HepG2 (cell line): Measurements from ENCODE around the gene SLC6A4. TPM values are rescaled to one million over a fixed set of nuclear protein-coding genes. Genes with fewer than 3 reads are reported as not detected.

ENCODE experiments used
- FOXA3 ChIP-seq: IDR thresholded peaks from 2 replicates; pipeline ENCODE4 v1.6.1; 2016; ENCODE audit warnings: missing genetic modification reagents, missing compliant biosample characterization
- GPN1 ChIP-seq: sonication (generic); formaldehyde crosslinking; IDR thresholded peaks from 2 replicates; pipeline ENCODE4 v1.5.1; 2020; ENCODE audit warnings: missing genetic modification reagents, borderline replicate concordance
- PCBP2 ChIP-seq: fragments of 200-400 bp; formaldehyde crosslinking; optimal IDR thresholded peaks from 2 replicates; pipeline ENCODE3; 2018; ENCODE audit warnings: low read length, low read depth; ENCODE audit not compliant: poor library complexity, severe bottlenecking
- PHF8 ChIP-seq: sonication (generic); formaldehyde crosslinking; IDR thresholded peaks from 2 replicates; pipeline ENCODE4 v1.5.0; 2020; ENCODE audit warnings: missing genetic modification reagents
- PITX1 ChIP-seq: sonication (generic); formaldehyde crosslinking; IDR thresholded peaks from 2 replicates; pipeline ENCODE4 v1.5.1; 2020; ENCODE audit warnings: mild to moderate bottlenecking, missing genetic modification reagents
- REXO4 ChIP-seq: sonication (generic); formaldehyde crosslinking; IDR thresholded peaks from 2 replicates; pipeline ENCODE4 v1.8.0; 2022; ENCODE audit warnings: missing genetic modification reagents, mild to moderate bottlenecking, borderline replicate concordance
- RFX1 ChIP-seq: fragments of 450-650 bp; IDR thresholded peaks from 2 replicates; pipeline ENCODE4 v1.6.1; 2017
- TBX2 ChIP-seq: sonication (generic); formaldehyde crosslinking; IDR thresholded peaks from 2 replicates; pipeline ENCODE4 v1.5.0; 2020; ENCODE audit warnings: missing genetic modification reagents, mild to moderate bottlenecking, borderline replicate concordance
- ZC3H4 ChIP-seq: sonication (generic); formaldehyde crosslinking; IDR thresholded peaks from 2 replicates; pipeline ENCODE4 v1.4.0; 2020; ENCODE audit warnings: missing genetic modification reagents, borderline replicate concordance
- ZNF253 ChIP-seq: sonication (generic); formaldehyde crosslinking; IDR thresholded peaks from 2 replicates; pipeline ENCODE4 v1.8.0; 2022; ENCODE audit warnings: mild to moderate bottlenecking, missing genetic modification reagents, borderline replicate concordance
- ZNF296 ChIP-seq: sonication (generic); formaldehyde crosslinking; conservative IDR thresholded peaks from 2 replicates; pipeline ENCODE4 v1.5.0; 2020; ENCODE audit warnings: mild to moderate bottlenecking, missing genetic modification reagents
- ZNF329 ChIP-seq: sonication (generic); formaldehyde crosslinking; IDR thresholded peaks from 2 replicates; pipeline ENCODE4 v1.9.0; 2021; ENCODE audit warnings: low read depth, mild to moderate bottlenecking, missing genetic modification reagents
- ZNF431 ChIP-seq: sonication (generic); formaldehyde crosslinking; IDR thresholded peaks from 2 replicates; pipeline ENCODE4 v1.9.0; 2022; ENCODE audit warnings: missing genetic modification reagents, low read depth, mild to moderate bottlenecking, borderline replicate concordance
- ZSCAN22 ChIP-seq: sonication (generic); formaldehyde crosslinking; IDR thresholded peaks from 2 replicates; pipeline ENCODE4 v1.4.0; 2020; ENCODE audit warnings: mild to moderate bottlenecking, missing genetic modification reagents
- ZSCAN25 ChIP-seq: sonication (generic); formaldehyde crosslinking; IDR thresholded peaks from 2 replicates; pipeline ENCODE4 v1.8.0; 2022; ENCODE audit warnings: mild to moderate bottlenecking, missing genetic modification reagents
- ZZZ3 ChIP-seq: sonication (generic); formaldehyde crosslinking; IDR thresholded peaks from 2 replicates; pipeline ENCODE4 v1.4.0; 2020; ENCODE audit warnings: missing genetic modification reagents, mild to moderate bottlenecking, borderline replicate concordance
- polyA plus RNA-seq, 8 experiments: library from polyadenylated mRNA; depleted of rRNA in 3 of 8; stranded (reverse) in 7 of 8; unstranded in 1 of 8; fragments of >200 nt; fragmentation: Illumina TruSeq in 4 of 8; extraction: Trizol in 4 of 8; gene quantifications; 2 replicates each; pipeline versions ENCODE4 v1.2.1 to v1.2.3, GENCODE V29; 2011 to 2016; ENCODE audit warnings: low read depth in 4 of 8, missing spikeins in 1 of 8, mixed read lengths in 1 of 8; ENCODE audit not compliant: insufficient read depth in 1 of 8
- total RNA-seq, 5 experiments: library from RNA; depleted of rRNA; stranded (reverse); fragments of >200 nt; fragmentation: Illumina TruSeq; extraction: Trizol; gene quantifications; 2 replicates each; pipeline ENCODE4 v1.2.3, GENCODE V29; 2016; ENCODE audit warnings: low read depth in 1 of 5
- TF ChIP-seq, protein P1 (sequence below): sonication (generic); formaldehyde crosslinking; IDR thresholded peaks from 2 replicates; pipeline ENCODE4 v1.4.0; 2020; ENCODE audit warnings: missing genetic modification reagents, borderline replicate concordance
- TF ChIP-seq, protein P2 (sequence below): sonication (generic); formaldehyde crosslinking; IDR thresholded peaks from 2 replicates; pipeline ENCODE4 v1.8.0; 2022; ENCODE audit warnings: low read depth, missing genetic modification reagents
- TF ChIP-seq, protein P3 (sequence below): IDR thresholded peaks from 2 replicates; pipeline ENCODE4 v1.6.1; 2012; ENCODE audit warnings: low read depth, low read length, improper control_type of control experiment
- TF ChIP-seq, protein P4 (sequence below): IDR thresholded peaks from 2 replicates; pipeline ENCODE4 v1.6.1; 2016; ENCODE audit warnings: missing biosample characterization, missing genetic modification reagents, low read depth
- TF ChIP-seq, protein P5 (sequence below): sonication (generic); formaldehyde crosslinking; IDR thresholded peaks from 2 replicates; pipeline ENCODE4 v1.5.0; 2020; ENCODE audit warnings: mild to moderate bottlenecking, missing genetic modification reagents

SLC6A4 gene
- total and polyA plus RNA-seq, 2 of the 13 experiments (the other 11 are each of a cell fraction or from before 2014, with no cell fraction given): 7.6 to 20.3 TPM

DNA sequence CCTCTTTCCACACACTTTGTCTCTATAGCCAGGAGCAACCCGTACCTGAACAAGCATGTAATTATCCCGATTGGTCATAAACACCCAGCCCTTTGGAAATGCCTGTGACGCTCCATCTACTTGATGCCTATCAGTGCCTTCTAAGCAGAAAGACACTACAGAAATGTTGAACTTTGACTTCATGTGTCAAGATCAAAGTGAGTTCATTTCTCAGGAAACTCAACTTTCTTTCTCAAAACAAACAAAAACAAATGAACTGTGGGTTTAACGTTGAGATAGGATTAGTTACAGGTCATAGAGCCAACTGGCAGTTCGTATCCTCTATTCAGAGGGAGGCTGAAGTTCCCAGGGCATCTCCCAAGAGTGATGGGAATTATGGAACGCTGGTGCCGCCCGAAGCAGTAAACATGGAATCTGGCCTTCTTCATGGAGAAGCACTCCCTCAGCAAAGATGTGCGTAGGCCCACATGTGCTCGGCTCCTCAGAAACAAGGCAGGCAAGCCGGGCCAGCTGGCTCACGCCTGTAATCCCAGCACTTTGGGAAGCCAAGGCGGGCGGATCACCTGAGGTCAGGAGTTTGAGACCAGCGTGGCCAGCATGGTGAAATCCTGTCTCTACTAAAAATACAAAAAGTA lies 9.5 kb downstream of the SLC6A4 start (continued):
- TF ChIP-seq, protein P1, sequence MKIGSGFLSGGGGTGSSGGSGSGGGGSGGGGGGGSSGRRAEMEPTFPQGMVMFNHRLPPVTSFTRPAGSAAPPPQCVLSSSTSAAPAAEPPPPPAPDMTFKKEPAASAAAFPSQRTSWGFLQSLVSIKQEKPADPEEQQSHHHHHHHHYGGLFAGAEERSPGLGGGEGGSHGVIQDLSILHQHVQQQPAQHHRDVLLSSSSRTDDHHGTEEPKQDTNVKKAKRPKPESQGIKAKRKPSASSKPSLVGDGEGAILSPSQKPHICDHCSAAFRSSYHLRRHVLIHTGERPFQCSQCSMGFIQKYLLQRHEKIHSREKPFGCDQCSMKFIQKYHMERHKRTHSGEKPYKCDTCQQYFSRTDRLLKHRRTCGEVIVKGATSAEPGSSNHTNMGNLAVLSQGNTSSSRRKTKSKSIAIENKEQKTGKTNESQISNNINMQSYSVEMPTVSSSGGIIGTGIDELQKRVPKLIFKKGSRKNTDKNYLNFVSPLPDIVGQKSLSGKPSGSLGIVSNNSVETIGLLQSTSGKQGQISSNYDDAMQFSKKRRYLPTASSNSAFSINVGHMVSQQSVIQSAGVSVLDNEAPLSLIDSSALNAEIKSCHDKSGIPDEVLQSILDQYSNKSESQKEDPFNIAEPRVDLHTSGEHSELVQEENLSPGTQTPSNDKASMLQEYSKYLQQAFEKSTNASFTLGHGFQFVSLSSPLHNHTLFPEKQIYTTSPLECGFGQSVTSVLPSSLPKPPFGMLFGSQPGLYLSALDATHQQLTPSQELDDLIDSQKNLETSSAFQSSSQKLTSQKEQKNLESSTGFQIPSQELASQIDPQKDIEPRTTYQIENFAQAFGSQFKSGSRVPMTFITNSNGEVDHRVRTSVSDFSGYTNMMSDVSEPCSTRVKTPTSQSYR (CRISPR knock-in tag): no peak
- TF ChIP-seq ZSCAN25 (CRISPR knock-in tag) (no peak), GPN1 (CRISPR knock-in tag) (no peak), PITX1 (CRISPR knock-in tag) (peak; percentile 94), ZNF431 (CRISPR knock-in tag) (no peak), PHF8 (CRISPR knock-in tag) (no peak), ZZZ3 (CRISPR knock-in tag) (no peak), RFX1 (no peak), ZNF296 (no peak), ZNF329 (CRISPR knock-in tag) (peak; percentile 84; the same call in 1 of the 2 replicates), FOXA3 (CRISPR knock-in tag) (peak; percentile 73), TBX2 (CRISPR knock-in tag) (peak; percentile 73; the same call in 1 of the 2 replicates), PCBP2 (no peak), ZSCAN22 (CRISPR knock-in tag) (no peak; the same call in 1 of the 2 replicates), ZC3H4 (CRISPR knock-in tag) (no peak), ZNF253 (CRISPR knock-in tag) (no peak), REXO4 (CRISPR knock-in tag) (no peak)
- TF ChIP-seq, protein P2, sequence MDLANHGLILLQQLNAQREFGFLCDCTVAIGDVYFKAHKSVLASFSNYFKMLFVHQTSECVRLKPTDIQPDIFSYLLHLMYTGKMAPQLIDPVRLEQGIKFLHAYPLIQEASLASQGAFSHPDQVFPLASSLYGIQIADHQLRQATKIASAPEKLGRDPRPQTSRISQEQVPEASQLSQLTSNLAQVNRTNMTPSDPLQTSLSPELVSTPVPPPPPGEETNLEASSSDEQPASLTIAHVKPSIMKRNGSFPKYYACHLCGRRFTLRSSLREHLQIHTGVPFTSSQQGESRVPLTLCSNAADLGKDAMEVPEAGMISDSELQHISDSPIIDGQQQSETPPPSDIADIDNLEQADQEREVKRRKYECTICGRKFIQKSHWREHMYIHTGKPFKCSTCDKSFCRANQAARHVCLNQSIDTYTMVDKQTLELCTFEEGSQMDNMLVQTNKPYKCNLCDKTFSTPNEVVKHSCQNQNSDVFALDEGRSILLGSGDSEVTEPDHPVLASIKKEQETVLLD (CRISPR knock-in tag): no peak
- TF ChIP-seq, protein P3, sequence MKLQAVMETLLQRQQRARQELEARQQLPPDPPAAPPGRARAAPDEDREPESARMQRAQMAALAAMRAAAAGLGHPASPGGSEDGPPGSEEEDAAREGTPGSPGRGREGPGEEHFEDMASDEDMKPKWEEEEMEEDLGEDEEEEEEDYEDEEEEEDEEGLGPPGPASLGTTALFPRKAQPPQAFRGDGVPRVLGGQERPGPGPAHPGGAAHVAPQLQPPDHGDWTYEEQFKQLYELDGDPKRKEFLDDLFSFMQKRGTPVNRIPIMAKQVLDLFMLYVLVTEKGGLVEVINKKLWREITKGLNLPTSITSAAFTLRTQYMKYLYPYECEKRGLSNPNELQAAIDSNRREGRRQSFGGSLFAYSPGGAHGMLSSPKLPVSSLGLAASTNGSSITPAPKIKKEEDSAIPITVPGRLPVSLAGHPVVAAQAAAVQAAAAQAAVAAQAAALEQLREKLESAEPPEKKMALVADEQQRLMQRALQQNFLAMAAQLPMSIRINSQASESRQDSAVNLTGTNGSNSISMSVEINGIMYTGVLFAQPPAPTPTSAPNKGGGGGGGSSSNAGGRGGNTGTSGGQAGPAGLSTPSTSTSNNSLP: no peak
- TF ChIP-seq, protein P4, sequence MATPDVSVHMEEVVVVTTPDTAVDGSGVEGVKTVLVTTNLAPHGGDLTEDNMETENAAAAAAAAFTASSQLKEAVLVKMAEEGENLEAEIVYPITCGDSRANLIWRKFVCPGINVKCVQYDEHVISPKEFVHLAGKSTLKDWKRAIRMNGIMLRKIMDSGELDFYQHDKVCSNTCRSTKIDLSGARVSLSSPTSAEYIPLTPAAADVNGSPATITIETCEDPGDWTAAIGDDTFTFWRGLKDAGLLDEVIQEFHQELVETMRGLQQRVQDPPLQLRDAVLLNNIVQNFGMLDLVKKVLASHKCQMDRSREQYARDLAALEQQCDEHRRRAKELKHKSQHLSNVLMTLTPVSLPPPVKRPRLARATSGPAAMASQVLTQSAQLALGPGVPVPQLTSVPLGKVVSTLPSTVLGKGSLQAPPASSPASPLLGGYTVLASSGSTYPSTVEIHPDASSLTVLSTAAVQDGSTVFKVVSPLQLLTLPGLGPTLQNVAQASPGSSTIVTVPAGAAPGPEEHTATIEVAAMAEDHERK: no peak
- TF ChIP-seq, protein P5, sequence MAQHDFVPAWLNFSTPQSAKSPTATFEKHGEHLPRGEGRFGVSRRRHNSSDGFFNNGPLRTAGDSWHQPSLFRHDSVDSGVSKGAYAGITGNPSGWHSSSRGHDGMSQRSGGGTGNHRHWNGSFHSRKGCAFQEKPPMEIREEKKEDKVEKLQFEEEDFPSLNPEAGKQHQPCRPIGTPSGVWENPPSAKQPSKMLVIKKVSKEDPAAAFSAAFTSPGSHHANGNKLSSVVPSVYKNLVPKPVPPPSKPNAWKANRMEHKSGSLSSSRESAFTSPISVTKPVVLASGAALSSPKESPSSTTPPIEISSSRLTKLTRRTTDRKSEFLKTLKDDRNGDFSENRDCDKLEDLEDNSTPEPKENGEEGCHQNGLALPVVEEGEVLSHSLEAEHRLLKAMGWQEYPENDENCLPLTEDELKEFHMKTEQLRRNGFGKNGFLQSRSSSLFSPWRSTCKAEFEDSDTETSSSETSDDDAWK (CRISPR knock-in tag): no peak
